ENCODE results near the gene VAMP5. TPM values are rescaled to one million over a fixed set of nuclear protein-coding genes. Genes with fewer than 3 reads are reported as not detected.

Gene VAMP5
- total RNA-seq, 6 donors from 2014 or later: 20.5 to 105 (median 44.0) TPM

- Histone ChIP-seq H3K36me3 (peaks cover 42 to 100% (median 91%) of the 10 kb centered on the region in 4 donors), H3K27ac (no peak overlapping the region), H3K27me3 (no peaks in the 10 kb centered on the region), H3K4me3 (no peak overlapping the region), H3K9me3 (no peaks in the 10 kb centered on the region), H3K4me1 (peaks cover 0 to 2% (median under 1%) of the 10 kb centered on the region in 4 donors)
- 88 to 89% methylated on average over 3 of the region's 3 CpGs for WGBS, 2 donors
- DNase-seq (no peak), ATAC-seq (ENCODE audit: low FRiP score in 2 of 2) (no peak)
- TF ChIP-seq POLR2A (IDR thresholded peaks at IDR 0.05): no peak
- TF ChIP-seq EP300 (IDR thresholded peaks at IDR 0.05): no peak
- TF ChIP-seq CTCF (IDR thresholded peaks at IDR 0.05): no peak
- no peak for TF ChIP-seq POLR2AphosphoS5 (IDR thresholded peaks at IDR 0.05)
Measured at GRCh38 chr2:85642725-85643124, 58.5 kb downstream of the VAMP5 start.

Small RNAs within 50 kb of the gene (small RNA-seq; reads per million reads assigned to genes)
- 0 reads per million in 4 donors for gene RN7SL126P

Other genes with a start within 250 kb of the VAMP5 start
- gene RETSAT, start 229.9 kb upstream of the VAMP5 start, total RNA-seq: 10 to 100 TPM; 36.7 to 81.5 (median 57.9) TPM
- 10 to 100 TPM; 13.2 to 82.8 (median 24.1) TPM for gene ELMOD3, start 229.7 kb upstream of the VAMP5 start, total RNA-seq
- 100 to 1,000 TPM; 169 to 611 (median 375) TPM for gene CAPG, start 174.1 kb upstream of the VAMP5 start, total RNA-seq
- gene SH2D6, start 165.7 kb upstream of the VAMP5 start, total RNA-seq: under 1 TPM in 1 of 6 donors, not detected in 5; 0.51 TPM
- gene MAT2A, start 45.3 kb upstream of the VAMP5 start, total RNA-seq: 100 to 1,000 TPM; 108 to 219 (median 168) TPM
- 10 to 100 TPM; 21.2 to 70.6 (median 38.0) TPM for gene GGCX, start 22.9 kb upstream of the VAMP5 start, total RNA-seq
- gene VAMP8, start 6.8 kb upstream of the VAMP5 start, total RNA-seq: 100 to 1,000 TPM in 4 of 6 donors, 10 to 100 TPM in 2; 62.8 to 289 (median 154) TPM
- gene RNF181, start 11.3 kb downstream of the VAMP5 start, total RNA-seq: 100 to 1,000 TPM in 4 of 6 donors, 10 to 100 TPM in 2; 81.7 to 164 (median 108) TPM
- 10 to 100 TPM; 18.9 to 45.8 (median 32.0) TPM for gene TMEM150A, start 18.3 kb downstream of the VAMP5 start, total RNA-seq
- gene C2orf68, start 27.6 kb downstream of the VAMP5 start, total RNA-seq: 10 to 100 TPM; 24.6 to 46.1 (median 34.0) TPM
- 100 to 1,000 TPM in 1 of 6 donors, 10 to 100 TPM in 5; 36.8 to 176 (median 67.3) TPM for gene USP39, start 31.8 kb downstream of the VAMP5 start, total RNA-seq
- gene SFTPB, start 83.8 kb downstream of the VAMP5 start, total RNA-seq: over 10,000 TPM; 10,501 to 67,270 (median 33,394) TPM
- 10 to 100 TPM; 12.2 to 24.7 (median 21.0) TPM for gene GNLY, start 109.9 kb downstream of the VAMP5 start, total RNA-seq
- 100 to 1,000 TPM in 2 of 6 donors, 10 to 100 TPM in 4; 60.2 to 121 (median 85.1) TPM for gene ATOH8, start 169.6 kb downstream of the VAMP5 start, total RNA-seq